Measurements from ENCODE around the gene WDR55.
"Not testable (repeated sequence)": the region's sequence is repeated elsewhere in the genome, so short reads cannot be mapped to it uniquely, and the experiment has no call there.

The WDR55 gene

GRCh38 chr5:140664359-140665119, at the start of gene WDR55:
Gene WDR55, plus strand, starts transcription at chr5:140664904. Its CDS starts 9 bp downstream, at chr5:140664913.
- DNase-seq (ENCODE audit: low read depth), result peak; percentile 97

GRCh38 chr5:140622301-140622700, 42.4 kb upstream of the WDR55 start:
- no peak for DNase-seq (ENCODE audit: low read depth)

- not testable (repeated sequence) for DNase-seq (ENCODE audit: low read depth)
Measured at GRCh38 chr5:140623061-140623460, 41.6 kb upstream of the WDR55 start.

- not testable (repeated sequence) for DNase-seq (ENCODE audit: low read depth)
Measured at GRCh38 chr5:140624886-140625285, 39.8 kb upstream of the WDR55 start.

- no peak for DNase-seq (ENCODE audit: low read depth)
Measured at GRCh38 chr5:140627972-140628371, 36.7 kb upstream of the WDR55 start.

GRCh38 chr5:140628711-140629110, 36.0 kb upstream of the WDR55 start:
- DNase-seq (ENCODE audit: low read depth), result no peak

GRCh38 chr5:140630292-140631035, 34.2 kb upstream of the WDR55 start:
- no peak for DNase-seq (ENCODE audit: low read depth)

- no peak for DNase-seq (ENCODE audit: low read depth)
Measured at GRCh38 chr5:140631036-140631417, 33.7 kb upstream of the WDR55 start.

GRCh38 chr5:140631831-140632365, 32.8 kb upstream of the WDR55 start:
- DNase-seq (ENCODE audit: low read depth), result no peak

GRCh38 chr5:140632366-140633020, 32.2 kb upstream of the WDR55 start:
- DNase-seq (ENCODE audit: low read depth), result peak; percentile 11

GRCh38 chr5:140633021-140633471, 31.7 kb upstream of the WDR55 start, which contains the start of gene CD14:
Gene CD14, minus strand, starts transcription at chr5:140633175. Its CDS starts 104 bp downstream, at chr5:140633071.
- DNase-seq (ENCODE audit: low read depth), result no peak

- DNase-seq (ENCODE audit: low read depth), result no peak
Measured at GRCh38 chr5:140633501-140633900, 31.2 kb upstream of the WDR55 start.

- DNase-seq (ENCODE audit: low read depth), result no peak
Measured at GRCh38 chr5:140634103-140634502, 30.6 kb upstream of the WDR55 start.

GRCh38 chr5:140635291-140636257, 29.1 kb upstream of the WDR55 start:
- DNase-seq (ENCODE audit: low read depth), result no peak

GRCh38 chr5:140637371-140638100, 27.2 kb upstream of the WDR55 start:
- no peak for DNase-seq (ENCODE audit: low read depth)

GRCh38 chr5:140638898-140639147, 25.9 kb upstream of the WDR55 start:
- not testable (repeated sequence) for DNase-seq (ENCODE audit: low read depth)

GRCh38 chr5:140639148-140639981, 25.3 kb upstream of the WDR55 start, which contains the start of gene TMCO6:
Gene TMCO6, plus strand, starts transcription at chr5:140639451. Its CDS starts 77 bp downstream, at chr5:140639528.
- DNase-seq (ENCODE audit: low read depth), result peak; percentile 95

- no peak for DNase-seq (ENCODE audit: low read depth)
Measured at GRCh38 chr5:140641716-140642115, 23.0 kb upstream of the WDR55 start.

GRCh38 chr5:140642718-140643117, 22.0 kb upstream of the WDR55 start:
- no peak for DNase-seq (ENCODE audit: low read depth)

- no peak for DNase-seq (ENCODE audit: low read depth)
Measured at GRCh38 chr5:140647042-140647419, 17.7 kb upstream of the WDR55 start.
